Omental fat pad (tissue), 4 donors: ENCODE results near the gene PDZD2. TPM values are rescaled to one million over a fixed set of nuclear protein-coding genes. Genes with fewer than 3 reads are reported as not detected.

ENCODE experiments used
- ATAC-seq: fragments of 150-250 bp; one replicate; pipeline ENCODE4 v1.9.1; 2016; ENCODE audit warnings: mild to moderate bottlenecking, moderate library complexity; ENCODE audit not compliant: low FRiP score
- DNase-seq: peaks from one replicate; pipeline ENCODE4 v3.0.0-alpha.2; 2019; ENCODE audit warnings: low spot score
- total RNA-seq, 4 donors: library from RNA; depleted of rRNA; stranded (reverse); fragments of >200 nt; gene quantifications; one replicate each; pipeline ENCODE4 v1.1.0, GENCODE V29; 2016
- TF ChIP-seq, protein P1 (sequence below), 3 donors: fragments of 450-650 bp; IDR thresholded peaks; one replicate each; pipeline ENCODE4 v1.5.1; 2016 to 2017; ENCODE audit warnings: antibody characterized with exemption in 3 of 3, mild to moderate bottlenecking in 3 of 3, moderate library complexity in 2 of 3

Gene PDZD2
- total RNA-seq, 4 donors from 2014 or later = 43.5 to 113 (median 55.7) TPM

DNA sequence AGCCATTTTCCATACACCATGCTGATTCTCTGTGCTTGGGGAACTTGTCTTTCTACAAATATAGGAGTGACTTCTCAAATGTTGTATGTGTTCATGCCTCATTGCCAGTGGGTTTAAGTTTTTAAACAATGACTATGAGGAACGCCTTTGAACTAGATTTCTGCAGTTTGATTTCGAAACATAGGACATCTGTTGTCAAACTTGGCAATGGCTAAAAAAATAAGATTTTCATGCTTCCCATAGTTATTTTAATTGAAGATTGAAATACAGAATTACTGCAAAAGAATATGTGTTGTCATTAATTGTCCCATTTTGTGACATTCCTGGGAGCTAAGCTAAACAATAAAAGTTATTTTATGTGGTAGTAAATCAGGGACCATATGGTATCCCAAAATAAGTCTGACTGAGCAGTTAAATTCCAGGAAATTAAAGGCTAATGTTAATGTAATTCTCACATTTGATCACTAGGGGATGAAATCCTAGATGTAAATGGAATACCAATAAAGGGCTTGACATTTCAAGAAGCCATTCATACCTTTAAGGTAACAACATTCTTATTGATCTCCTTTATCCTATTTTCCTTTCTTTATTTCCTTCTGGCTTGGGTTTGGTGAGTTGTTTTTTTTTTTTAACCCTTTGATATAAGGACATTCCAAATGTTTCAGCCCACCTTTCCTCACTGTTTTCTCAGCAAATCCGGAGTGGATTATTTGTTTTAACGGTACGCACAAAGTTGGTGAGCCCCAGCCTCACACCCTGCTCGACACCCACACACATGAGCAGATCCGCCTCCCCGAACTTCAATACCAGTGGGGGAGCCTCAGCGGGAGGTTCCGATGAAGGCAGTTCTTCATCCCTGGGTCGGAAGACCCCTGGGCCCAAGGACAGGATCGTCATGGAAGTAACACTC, 418.5 kb downstream of the PDZD2 start:
- ATAC-seq (no peak), DNase-seq (no peak)
- TF ChIP-seq, protein P1, sequence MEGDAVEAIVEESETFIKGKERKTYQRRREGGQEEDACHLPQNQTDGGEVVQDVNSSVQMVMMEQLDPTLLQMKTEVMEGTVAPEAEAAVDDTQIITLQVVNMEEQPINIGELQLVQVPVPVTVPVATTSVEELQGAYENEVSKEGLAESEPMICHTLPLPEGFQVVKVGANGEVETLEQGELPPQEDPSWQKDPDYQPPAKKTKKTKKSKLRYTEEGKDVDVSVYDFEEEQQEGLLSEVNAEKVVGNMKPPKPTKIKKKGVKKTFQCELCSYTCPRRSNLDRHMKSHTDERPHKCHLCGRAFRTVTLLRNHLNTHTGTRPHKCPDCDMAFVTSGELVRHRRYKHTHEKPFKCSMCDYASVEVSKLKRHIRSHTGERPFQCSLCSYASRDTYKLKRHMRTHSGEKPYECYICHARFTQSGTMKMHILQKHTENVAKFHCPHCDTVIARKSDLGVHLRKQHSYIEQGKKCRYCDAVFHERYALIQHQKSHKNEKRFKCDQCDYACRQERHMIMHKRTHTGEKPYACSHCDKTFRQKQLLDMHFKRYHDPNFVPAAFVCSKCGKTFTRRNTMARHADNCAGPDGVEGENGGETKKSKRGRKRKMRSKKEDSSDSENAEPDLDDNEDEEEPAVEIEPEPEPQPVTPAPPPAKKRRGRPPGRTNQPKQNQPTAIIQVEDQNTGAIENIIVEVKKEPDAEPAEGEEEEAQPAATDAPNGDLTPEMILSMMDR (IDR thresholded peaks at IDR 0.05) = no peak

DNA sequence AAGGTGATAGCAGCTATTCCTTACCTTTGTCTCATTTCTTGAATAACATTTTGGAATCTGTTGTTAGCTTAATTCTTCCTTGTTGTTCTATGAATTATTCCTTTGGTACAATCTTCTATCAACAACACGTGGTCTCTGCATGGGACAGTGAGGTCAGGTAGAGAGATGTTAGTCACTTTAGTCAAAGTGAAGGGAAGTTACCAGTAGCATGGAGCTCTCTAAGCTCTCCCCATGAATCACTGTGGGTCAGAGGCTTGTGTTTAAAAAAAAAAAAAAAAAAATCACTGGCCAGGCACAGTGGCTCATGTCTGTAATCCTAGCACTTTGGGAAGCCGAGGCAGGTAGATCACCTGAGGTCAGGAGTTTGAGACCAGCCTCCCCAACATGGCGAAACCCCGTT, 419.2 kb downstream of the PDZD2 start:
- no peak for ATAC-seq
- no peak for DNase-seq
- TF ChIP-seq, protein P1 (IDR thresholded peaks at IDR 0.05) = no peak

DNA sequence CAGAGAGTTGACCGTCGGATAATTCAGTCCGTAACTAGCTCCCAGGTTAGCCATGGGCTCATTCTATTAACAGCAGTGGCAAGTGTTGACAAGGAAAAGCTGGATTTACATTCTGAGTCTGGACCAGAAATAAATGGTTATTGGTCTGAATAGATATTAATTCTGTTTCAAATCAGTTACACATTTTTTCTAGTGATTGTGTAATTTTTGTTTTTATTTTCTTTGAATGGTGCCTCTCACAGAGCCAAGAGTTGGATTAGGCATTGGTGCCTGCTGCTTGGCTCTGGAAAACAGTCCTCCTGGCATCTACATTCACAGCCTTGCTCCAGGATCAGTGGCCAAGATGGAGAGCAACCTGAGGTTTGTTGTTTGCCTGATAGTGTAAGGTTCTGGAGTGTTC, 420.1 kb downstream of the PDZD2 start:
- ATAC-seq = no peak
- no peak for DNase-seq
- TF ChIP-seq, protein P1 (IDR thresholded peaks at IDR 0.05) = no peak

DNA sequence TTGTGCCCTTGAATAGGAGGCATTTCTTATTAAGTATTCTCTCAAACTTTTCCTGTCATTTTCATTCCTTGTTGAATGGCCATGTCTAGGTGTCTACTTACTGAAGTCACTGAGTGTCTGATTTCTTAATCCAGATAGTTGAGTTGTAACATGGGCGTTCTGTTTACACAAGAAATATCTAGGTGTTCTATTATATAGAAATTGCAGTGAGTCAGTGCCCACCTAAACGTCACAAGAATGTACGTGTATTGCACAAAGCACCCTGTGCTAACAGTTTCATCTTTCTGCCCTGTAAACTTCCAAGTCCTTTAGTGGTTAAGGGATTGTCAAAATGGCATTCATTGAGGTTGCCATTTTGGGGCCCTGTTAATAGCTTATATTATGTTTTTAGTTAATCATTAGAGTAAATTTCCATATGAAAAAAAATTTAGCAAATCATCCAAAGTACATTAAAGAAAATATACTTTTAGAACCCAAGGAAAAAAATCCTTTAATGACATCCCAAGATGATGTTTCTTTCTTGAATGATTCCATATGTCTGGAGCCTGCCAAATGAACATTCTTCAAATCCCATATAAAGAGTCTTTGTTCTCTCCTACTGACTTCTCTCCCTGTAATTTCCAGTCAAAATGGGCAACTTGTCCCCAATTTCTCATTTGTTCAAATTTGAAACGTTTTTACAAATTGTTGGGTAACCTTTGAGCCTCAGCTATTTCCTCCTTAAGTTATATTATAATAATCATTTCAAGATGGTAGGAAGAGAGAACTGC, 421.0 kb downstream of the PDZD2 start:
- TF ChIP-seq, protein P1 (IDR thresholded peaks at IDR 0.05) = no peak
- ATAC-seq (no peak), DNase-seq (no peak)

DNA sequence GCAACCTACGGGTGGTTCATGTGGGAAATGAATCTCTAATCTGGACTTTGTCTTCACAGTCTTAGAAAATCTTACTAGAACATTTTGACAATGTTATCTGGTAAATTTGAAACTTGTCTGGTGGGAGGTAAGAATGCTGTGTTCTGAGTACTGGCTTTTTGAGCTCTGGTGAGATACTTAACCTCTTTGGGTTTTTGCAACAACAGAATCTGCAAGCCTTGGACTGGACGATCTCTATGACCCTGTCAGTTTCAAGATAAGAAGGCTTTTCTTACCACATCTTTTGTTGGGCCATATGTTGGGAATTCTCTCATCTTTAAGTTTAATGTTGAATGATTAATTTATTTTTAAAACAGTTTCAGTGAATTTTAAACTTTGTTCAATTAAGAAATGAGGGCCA, 422.3 kb downstream of the PDZD2 start:
- ATAC-seq (no peak), DNase-seq (no peak)
- TF ChIP-seq, protein P1 (IDR thresholded peaks at IDR 0.05) = no peak

DNA sequence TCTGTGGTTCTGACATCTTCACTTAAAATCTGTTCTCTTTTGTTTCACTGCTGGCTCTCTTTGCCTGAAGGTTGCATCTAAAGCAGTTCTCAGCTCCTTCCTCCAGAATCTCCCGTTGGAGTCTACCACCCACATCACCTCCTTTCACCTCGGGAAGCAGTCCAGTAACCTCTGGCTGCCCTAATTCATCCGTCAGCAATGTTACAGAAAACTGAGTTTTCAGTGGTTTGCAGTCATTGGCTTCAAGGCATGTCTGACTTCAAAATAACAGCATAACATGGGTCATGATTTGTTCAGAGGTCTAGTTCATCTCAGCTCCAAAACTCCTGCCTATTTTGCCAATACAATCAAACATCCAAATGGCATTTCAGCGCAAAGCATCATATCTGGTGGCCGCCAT, 427.5 kb downstream of the PDZD2 start:
- TF ChIP-seq, protein P1 (IDR thresholded peaks at IDR 0.05) = no peak
- ATAC-seq (no peak), DNase-seq (no peak)
